Loucy (cell line): ENCODE measurements around the gene CEP55.

Experiments used
- H2AFZ ChIP-seq: fragments of 200-600 bp; sonication (generic); 2 replicates; pipeline ENCODE4 v1.6.0; 2016; ENCODE audit warnings: antibody characterized with exemption, mild to moderate bottlenecking, low read length, moderate library complexity
- H3F3A ChIP-seq: fragments of 200-600 bp; 2 replicates; pipeline ENCODE4 v1.6.0; 2016; ENCODE audit warnings: antibody characterized with exemption, low read depth, mild to moderate bottlenecking
- H3K27me3 ChIP-seq: fragments of 200-600 bp; sonication (generic); 2 replicates; pipeline ENCODE4 v1.6.1; 2014; ENCODE audit warnings: low read length, mild to moderate bottlenecking; ENCODE audit not compliant: insufficient read depth, poor library complexity, severe bottlenecking
- H3K36me3 ChIP-seq: fragments of 200-600 bp; sonication (generic); 2 replicates; pipeline ENCODE4 v1.6.1; 2016; ENCODE audit warnings: low read length; ENCODE audit not compliant: insufficient read depth
- H3K4me1 ChIP-seq: fragments of 200-600 bp; sonication (generic); 2 replicates; pipeline ENCODE4 v1.5.1; 2014; ENCODE audit warnings: low read length, mild to moderate bottlenecking; ENCODE audit not compliant: insufficient read depth, poor library complexity, severe bottlenecking
- H3K4me2 ChIP-seq: fragments of 200-600 bp; sonication (generic); 2 replicates; pipeline ENCODE4 v1.6.0; 2014; ENCODE audit warnings: antibody characterized with exemption, low read length, low read depth, mild to moderate bottlenecking; ENCODE audit not compliant: poor library complexity, severe bottlenecking
- H3K4me3 ChIP-seq: fragments of 200-600 bp; sonication (generic); 2 replicates; pipeline ENCODE4 v1.5.1; 2014; ENCODE audit warnings: low read length, mild to moderate bottlenecking, mixed read lengths; ENCODE audit not compliant: poor library complexity, severe bottlenecking
- H3K79me2 ChIP-seq: fragments of 200-600 bp; sonication (generic); 2 replicates; pipeline ENCODE4 v1.6.1; 2014; ENCODE audit warnings: low read length; ENCODE audit not compliant: insufficient read depth
- H3K9ac ChIP-seq: fragments of 200-600 bp; sonication (generic); 2 replicates; pipeline ENCODE4 v1.6.0; 2014; ENCODE audit warnings: mild to moderate bottlenecking, low read depth, low read length, moderate library complexity; ENCODE audit not compliant: poor library complexity, severe bottlenecking
- H3K9me2 ChIP-seq: fragments of 200-600 bp; sonication (generic); replicated peaks from 2 replicates; pipeline ENCODE4 v1.6.1; 2016; ENCODE audit warnings: low read depth, low read length, mixed read lengths
- H3K9me3 ChIP-seq: fragments of 200-600 bp; sonication (generic); 2 replicates; pipeline ENCODE4 v1.6.1; 2014; ENCODE audit warnings: mild to moderate bottlenecking, antibody characterized with exemption, low read length, low read depth; ENCODE audit not compliant: insufficient read depth
- H4K20me1 ChIP-seq: fragments of 200-600 bp; sonication (generic); 2 replicates; pipeline ENCODE4 v1.6.0; 2014; ENCODE audit warnings: antibody characterized with exemption, low read length, mild to moderate bottlenecking; ENCODE audit not compliant: insufficient read depth, poor library complexity, severe bottlenecking
- EZH2phosphoT487 ChIP-seq: fragments of 200-600 bp; IDR thresholded peaks from 2 replicates; pipeline ENCODE4 v1.6.1; 2018; ENCODE audit warnings: antibody characterized with exemption, mild to moderate bottlenecking, moderate library complexity, borderline replicate concordance
- TF ChIP-seq, protein P1 (sequence below): fragments of 200-600 bp; sonication (generic); conservative IDR thresholded peaks from 2 replicates; pipeline ENCODE4 v1.5.1; 2014; ENCODE audit warnings: mild to moderate bottlenecking, antibody characterized with exemption, low read length

The CEP55 gene

GRCh38 chr10:93554760-93555432, 58.5 kb downstream of the CEP55 start:
- Histone ChIP-seq H3K27me3 (no peaks in the 10 kb centered on the region), H3K4me1 (no peaks in the 10 kb centered on the region), H4K20me1 (no peaks in the 10 kb centered on the region), H2AFZ (no peak overlapping the region), H3K36me3 (no peaks in the 10 kb centered on the region), H3K4me3 (no peak overlapping the region), H3F3A (no peaks in the 10 kb centered on the region), H3K9me2 (no peaks in the 10 kb centered on the region), H3K4me2 (no peak overlapping the region), H3K79me2 (no peaks in the 10 kb centered on the region), H3K9me3 (no peaks in the 10 kb centered on the region), H3K9ac (no peak overlapping the region)
- TF ChIP-seq EZH2phosphoT487: no peak
- TF ChIP-seq, protein P1, sequence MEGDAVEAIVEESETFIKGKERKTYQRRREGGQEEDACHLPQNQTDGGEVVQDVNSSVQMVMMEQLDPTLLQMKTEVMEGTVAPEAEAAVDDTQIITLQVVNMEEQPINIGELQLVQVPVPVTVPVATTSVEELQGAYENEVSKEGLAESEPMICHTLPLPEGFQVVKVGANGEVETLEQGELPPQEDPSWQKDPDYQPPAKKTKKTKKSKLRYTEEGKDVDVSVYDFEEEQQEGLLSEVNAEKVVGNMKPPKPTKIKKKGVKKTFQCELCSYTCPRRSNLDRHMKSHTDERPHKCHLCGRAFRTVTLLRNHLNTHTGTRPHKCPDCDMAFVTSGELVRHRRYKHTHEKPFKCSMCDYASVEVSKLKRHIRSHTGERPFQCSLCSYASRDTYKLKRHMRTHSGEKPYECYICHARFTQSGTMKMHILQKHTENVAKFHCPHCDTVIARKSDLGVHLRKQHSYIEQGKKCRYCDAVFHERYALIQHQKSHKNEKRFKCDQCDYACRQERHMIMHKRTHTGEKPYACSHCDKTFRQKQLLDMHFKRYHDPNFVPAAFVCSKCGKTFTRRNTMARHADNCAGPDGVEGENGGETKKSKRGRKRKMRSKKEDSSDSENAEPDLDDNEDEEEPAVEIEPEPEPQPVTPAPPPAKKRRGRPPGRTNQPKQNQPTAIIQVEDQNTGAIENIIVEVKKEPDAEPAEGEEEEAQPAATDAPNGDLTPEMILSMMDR: peak; percentile 82

DNA sequence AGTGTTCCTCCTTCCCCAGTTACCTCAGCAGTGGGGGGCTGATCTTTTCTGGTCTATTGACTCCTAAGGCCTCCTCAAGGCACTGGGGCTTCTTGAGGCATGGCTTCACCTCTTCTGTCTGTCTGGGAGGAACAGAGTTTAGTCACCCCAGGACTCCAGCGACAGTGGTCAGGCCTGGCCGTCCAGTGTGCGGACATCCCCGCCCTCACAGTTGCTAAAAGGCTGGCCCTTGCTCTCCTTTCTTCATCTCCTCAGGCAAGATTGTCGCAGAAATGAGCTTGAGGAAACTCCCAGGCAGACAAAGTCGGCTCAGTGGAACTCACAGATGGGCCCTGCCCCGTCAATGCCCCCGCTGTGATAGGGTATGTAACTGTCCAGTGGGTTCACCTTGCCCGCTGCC, 63.1 kb downstream of the CEP55 start:
- no peaks in the 10 kb centered on the region for H3K36me3 ChIP-seq
- H3K79me2 ChIP-seq: no peaks in the 10 kb centered on the region
- no peak overlapping the region for H3K4me2 ChIP-seq
- H3K4me3 ChIP-seq: no peak overlapping the region
- H3K9ac ChIP-seq: no peak overlapping the region
- no peaks in the 10 kb centered on the region for H3K9me2 ChIP-seq
- no peak overlapping the region for H2AFZ ChIP-seq
- TF ChIP-seq, protein P1: no peak
- TF ChIP-seq EZH2phosphoT487: no peak
- no peaks in the 10 kb centered on the region for H3F3A ChIP-seq
- H3K4me1 ChIP-seq: no peaks in the 10 kb centered on the region
- H4K20me1 ChIP-seq: no peaks in the 10 kb centered on the region
- H3K27me3 ChIP-seq: no peaks in the 10 kb centered on the region
- no peaks in the 10 kb centered on the region for H3K9me3 ChIP-seq

DNA sequence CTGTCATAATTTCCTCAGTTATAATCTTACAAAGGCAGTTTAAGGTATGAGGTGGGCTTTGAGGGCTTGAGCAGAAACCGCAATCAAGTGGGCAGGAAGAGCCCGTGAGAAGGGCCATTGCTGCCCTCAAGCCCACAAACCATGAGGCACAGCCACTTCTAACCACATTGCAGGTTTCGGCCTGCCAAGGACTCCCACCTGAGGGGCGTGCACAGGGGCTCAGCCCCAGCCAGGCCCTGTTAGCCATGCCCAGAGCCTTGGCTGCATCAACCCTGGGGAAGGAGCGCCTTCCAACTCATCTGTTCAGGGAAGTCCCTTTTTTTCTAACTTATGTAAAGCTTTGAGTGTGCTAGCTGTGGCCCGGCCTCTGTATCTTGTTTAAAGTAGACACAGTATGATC, 64.1 kb downstream of the CEP55 start:
- Histone ChIP-seq H3K79me2 (no peaks in the 10 kb centered on the region), H3K4me2 (no peak overlapping the region), H3K9me3 (no peaks in the 10 kb centered on the region), H3K9ac (no peak overlapping the region), H3K9me2 (no peaks in the 10 kb centered on the region), H3K4me1 (no peaks in the 10 kb centered on the region), H3K36me3 (no peaks in the 10 kb centered on the region), H3K4me3 (no peak overlapping the region), H4K20me1 (no peaks in the 10 kb centered on the region), H3K27me3 (no peaks in the 10 kb centered on the region), H3F3A (no peaks in the 10 kb centered on the region), H2AFZ (no peak overlapping the region)
- TF ChIP-seq, protein P1: no peak
- no peak for TF ChIP-seq EZH2phosphoT487
